ENCODE measurements around the gene RAB11B. TPM values are rescaled to one million over a fixed set of nuclear protein-coding genes. Genes with fewer than 3 reads are reported as not detected.
A peak's percentile ranks its signal among the peaks of the same experiment; 100 is the strongest.

RAB11B gene
- total RNA-seq, 1 donor from 2014 or later = 135 TPM

DNA sequence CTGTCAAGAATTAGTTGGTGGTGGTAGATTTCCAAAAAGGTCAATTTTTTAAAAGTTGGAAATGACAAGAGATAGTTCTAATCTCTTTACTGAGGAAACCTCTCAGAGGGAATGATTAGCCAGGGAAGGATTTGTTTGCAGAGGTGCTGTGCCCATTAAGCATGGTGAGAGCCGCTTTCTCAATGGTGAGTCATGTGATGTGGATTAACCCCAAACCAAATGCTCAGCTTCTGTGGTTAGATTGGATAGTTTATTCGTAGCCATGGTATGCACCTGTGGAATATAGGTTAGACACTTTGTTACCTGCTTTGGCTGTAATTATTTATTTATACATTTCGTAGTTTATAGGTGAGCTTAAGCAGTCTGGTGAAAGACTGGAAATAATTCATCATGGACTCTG is 61.7 kb downstream of the RAB11B start:
- Mint-ChIP-seq H3K27me3 (ENCODE audit: low read depth) (no peaks in the 10 kb centered on the region), H3K27ac (ENCODE audit: unreplicated experiment) (no peak overlapping the region), H3K4me3 (peak overlapping the region; percentile 41), H3K36me3 (ENCODE audit: low read depth) (peaks cover 18% of the 10 kb centered on the region), H3K4me1 (peaks cover 58% of the 10 kb centered on the region), H3K9me3 (no peaks in the 10 kb centered on the region)
- DNase-seq (ENCODE audit: low read depth, low spot score) = no peak
- no peak for TF ChIP-seq CTCF (conservative IDR thresholded peaks at IDR 0.05)

- Mint-ChIP-seq H3K27ac (ENCODE audit: unreplicated experiment) (peak overlapping the region; percentile 12), H3K4me1 (peaks cover 52% of the 10 kb centered on the region)
Measured at GRCh38 chr19:8452446-8453123, 62.4 kb downstream of the RAB11B start.

GRCh38 chr19:8453616-8454015 is 63.5 kb downstream of the RAB11B start:
- DNase-seq (ENCODE audit: low read depth, low spot score) = no peak
- H3K27me3 Mint-ChIP-seq (ENCODE audit: low read depth) = no peaks in the 10 kb centered on the region
- no peak overlapping the region for H3K27ac Mint-ChIP-seq (ENCODE audit: unreplicated experiment)
- H3K4me3 Mint-ChIP-seq = no peak overlapping the region
- H3K9me3 Mint-ChIP-seq = no peaks in the 10 kb centered on the region
- no peak for TF ChIP-seq CTCF (conservative IDR thresholded peaks at IDR 0.05)
- peaks cover 15% of the 10 kb centered on the region for H3K36me3 Mint-ChIP-seq (ENCODE audit: low read depth)
- H3K4me1 Mint-ChIP-seq = peaks cover 51% of the 10 kb centered on the region

More at GRCh38 chr19:8452446-8453123, 62.4 kb downstream of the RAB11B start:
- Mint-ChIP-seq H3K9me3 (no peaks in the 10 kb centered on the region), H3K4me3 (no peak overlapping the region), H3K36me3 (ENCODE audit: low read depth) (peaks cover 15% of the 10 kb centered on the region), H3K27me3 (ENCODE audit: low read depth) (no peaks in the 10 kb centered on the region)
- no peak for TF ChIP-seq CTCF (conservative IDR thresholded peaks at IDR 0.05)
- DNase-seq (ENCODE audit: low read depth, low spot score) = no peak

Small RNA genes lying within 50 kb of the gene (microRNA-seq; reads per million reads assigned to microRNA genes)
- 7.7 reads per million, percentile 11 among the genes with 10 or more reads in this experiment for gene MIR4999

Other genes with a start within 250 kb of the RAB11B start
- 12.8 and 13.9 TPM in 2 replicates for gene FBN3, start 240.8 kb upstream of the RAB11B start, total RNA-seq
- 30.0 and 31.3 TPM in 2 replicates for gene CERS4, start 181.0 kb upstream of the RAB11B start, total RNA-seq
- gene CD320, start 82.0 kb upstream of the RAB11B start, total RNA-seq = 64.5 and 68.5 TPM in 2 replicates
- 50.9 and 51.8 TPM in 2 replicates for gene NDUFA7, start 69.0 kb upstream of the RAB11B start, total RNA-seq
- gene RPS28, start 68.9 kb upstream of the RAB11B start, total RNA-seq = 1,577 and 1,634 TPM in 2 replicates
- gene KANK3, start 47.1 kb upstream of the RAB11B start, total RNA-seq = 0.66 and 0.77 TPM in 2 replicates
- not detected in 2 replicates for gene ANGPTL4, start 26.2 kb upstream of the RAB11B start, total RNA-seq
- 13.6 and 14.6 TPM in 2 replicates for gene MARCHF2, start 22.9 kb downstream of the RAB11B start, total RNA-seq
- gene HNRNPM, start 54.6 kb downstream of the RAB11B start, total RNA-seq = 493 and 498 TPM in 2 replicates
- gene PRAM1, start 112.3 kb downstream of the RAB11B start, total RNA-seq = 0.21 and 0.55 TPM in 2 replicates
- 31.1 and 31.8 TPM in 2 replicates for gene ZNF414, start 123.8 kb downstream of the RAB11B start, total RNA-seq
- gene MYO1F, start 187.1 kb downstream of the RAB11B start, total RNA-seq = 0.33 and 0.77 TPM in 2 replicates
- gene ADAMTS10, start 220.4 kb downstream of the RAB11B start, total RNA-seq = 30.9 and 31.4 TPM in 2 replicates
- gene NFILZ, start 240.3 kb downstream of the RAB11B start, total RNA-seq = not detected in 2 replicates

Measured in neural crest cell (in vitro differentiated cells).